ENCODE data around the gene MEIOB. TPM values are rescaled to one million over a fixed set of nuclear protein-coding genes. Genes with fewer than 3 reads are reported as not detected.
"Not testable (repeated sequence)": the region's sequence is repeated elsewhere in the genome, so short reads cannot be mapped to it uniquely, and the experiment has no call there.

The MEIOB gene, protein sequence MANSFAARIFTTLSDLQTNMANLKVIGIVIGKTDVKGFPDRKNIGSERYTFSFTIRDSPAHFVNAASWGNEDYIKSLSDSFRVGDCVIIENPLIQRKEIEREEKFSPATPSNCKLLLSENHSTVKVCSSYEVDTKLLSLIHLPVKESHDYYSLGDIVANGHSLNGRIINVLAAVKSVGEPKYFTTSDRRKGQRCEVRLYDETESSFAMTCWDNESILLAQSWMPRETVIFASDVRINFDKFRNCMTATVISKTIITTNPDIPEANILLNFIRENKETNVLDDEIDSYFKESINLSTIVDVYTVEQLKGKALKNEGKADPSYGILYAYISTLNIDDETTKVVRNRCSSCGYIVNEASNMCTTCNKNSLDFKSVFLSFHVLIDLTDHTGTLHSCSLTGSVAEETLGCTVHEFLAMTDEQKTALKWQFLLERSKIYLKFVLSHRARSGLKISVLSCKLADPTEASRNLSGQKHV
- under 1 TPM; 0.53 to 0.94 TPM for total RNA-seq

DNA sequence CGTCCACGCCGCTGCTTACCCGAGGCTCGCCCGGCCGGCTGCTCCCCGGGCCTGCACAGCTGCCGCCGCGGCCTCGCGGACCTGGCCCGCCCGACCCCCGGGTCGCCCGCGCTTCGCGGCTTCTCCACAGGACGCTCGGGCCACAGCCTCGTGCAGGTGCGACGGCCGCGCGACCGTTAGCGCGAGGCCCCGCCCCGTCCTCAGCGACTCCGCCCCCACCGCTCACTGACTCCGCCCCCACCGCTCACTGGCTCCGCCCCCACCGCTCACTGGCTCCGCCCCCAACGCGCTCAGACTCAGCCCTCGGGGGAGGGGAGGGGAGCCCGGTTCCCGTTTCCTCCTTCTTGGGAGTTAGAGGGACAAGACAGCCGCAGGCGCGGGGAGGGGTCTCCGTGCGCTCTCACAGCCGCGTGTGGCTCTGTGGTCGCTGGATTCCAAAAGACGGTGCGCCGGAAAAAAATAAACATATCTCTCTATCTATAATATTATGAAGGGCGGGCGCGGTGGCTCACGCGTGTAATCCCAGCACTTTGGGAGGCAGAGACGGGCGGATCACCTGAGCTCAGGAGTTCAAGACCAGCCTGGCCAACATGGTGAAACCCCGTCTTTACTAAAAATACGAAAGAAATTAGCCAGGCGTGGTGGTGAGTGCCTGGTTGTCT, at the start of gene MEIOB:
Gene MEIOB (minus strand): TSS at position 191 of the 662 bp plus-strand sequence. CDS start 3,989 bp downstream, outside the sequence.
- H3K27ac Mint-ChIP-seq = no peak within 1 kb of the TSS
- peak within 1 kb of the TSS; percentile 75 to 78 for H3K4me3 Mint-ChIP-seq
- peak; percentile 58 to 77 for ATAC-seq (replicated peaks in 1 of 2)
- H3K27me3 Mint-ChIP-seq (ENCODE audit: low read depth) = peaks cover 29% of the 10 kb centered on the region
- peaks cover 5% of the 10 kb centered on the region for H3K4me1 Mint-ChIP-seq (ENCODE audit: low read depth)
- DNase-seq = peak; percentile 44 to 53
- no peaks in the 10 kb centered on the region for H3K9me3 Mint-ChIP-seq
- H3K36me3 Mint-ChIP-seq (ENCODE audit: insufficient read depth in 2 of 2) = no peaks in the 10 kb centered on the region

DNA sequence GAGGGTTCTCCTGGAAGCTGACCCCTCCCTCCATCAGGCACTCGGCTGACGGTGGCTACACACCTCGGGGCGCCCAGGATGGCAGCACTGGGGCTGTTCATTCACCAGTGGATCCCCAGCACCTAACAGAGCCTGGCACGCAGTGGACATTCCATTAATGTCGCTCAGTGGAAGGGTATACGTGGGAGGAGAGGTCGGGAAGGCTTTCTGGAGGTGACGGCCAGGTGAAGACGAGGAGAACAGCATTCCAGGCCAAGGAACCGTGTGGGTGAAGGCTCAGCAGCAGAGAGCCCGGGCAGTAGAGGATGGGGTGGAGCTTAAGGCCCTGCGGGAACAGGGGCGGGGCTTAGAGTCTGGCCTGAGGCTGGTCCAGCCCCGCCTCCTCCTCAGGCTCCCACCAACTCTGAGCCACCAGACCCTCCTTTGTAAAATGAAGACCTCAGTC, 48.8 kb upstream of the MEIOB start:
- Mint-ChIP-seq H3K4me3 (no peak overlapping the region), H3K36me3 (ENCODE audit: insufficient read depth in 2 of 2) (peaks cover 0 to 1% of the 10 kb centered on the region in 2 donors), H3K4me1 (ENCODE audit: low read depth) (peaks cover 6% of the 10 kb centered on the region), H3K9me3 (no peaks in the 10 kb centered on the region), H3K27me3 (ENCODE audit: low read depth) (peaks cover 61% of the 10 kb centered on the region), H3K27ac (no peak overlapping the region)
- ATAC-seq (replicated peaks in 1 of 2) (peak; percentile 65 to 69), DNase-seq (peak; percentile 25 to 32)

DNA sequence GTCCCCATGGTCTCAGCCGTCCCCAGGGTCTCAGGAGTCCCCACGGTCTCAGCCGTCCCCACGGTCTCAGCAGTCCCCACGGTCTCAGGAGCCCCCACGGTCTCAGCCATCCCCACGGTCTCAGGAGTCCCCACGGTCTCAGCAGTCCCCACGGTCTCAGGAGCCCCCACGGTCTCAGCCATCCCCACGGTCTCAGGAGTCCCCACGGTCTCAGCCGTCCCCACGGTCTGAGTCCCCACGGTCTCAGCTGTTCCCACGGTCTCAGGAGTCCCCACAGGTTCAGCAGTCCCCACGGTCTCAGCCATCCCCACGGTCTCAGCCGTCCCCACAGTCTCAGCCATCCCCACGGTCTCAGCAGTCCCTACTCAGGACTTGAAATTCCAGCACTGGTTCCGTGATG, 48.2 kb upstream of the MEIOB start:
- H3K27ac Mint-ChIP-seq; H3K9me3 Mint-ChIP-seq; H3K4me1 Mint-ChIP-seq (ENCODE audit: low read depth); H3K4me3 Mint-ChIP-seq; ATAC-seq (replicated peaks in 1 of 2); H3K36me3 Mint-ChIP-seq (ENCODE audit: insufficient read depth in 2 of 2); DNase-seq: not testable (repeated sequence)
- H3K27me3 Mint-ChIP-seq (ENCODE audit: low read depth) = peaks cover 67% of the 10 kb centered on the region

DNA sequence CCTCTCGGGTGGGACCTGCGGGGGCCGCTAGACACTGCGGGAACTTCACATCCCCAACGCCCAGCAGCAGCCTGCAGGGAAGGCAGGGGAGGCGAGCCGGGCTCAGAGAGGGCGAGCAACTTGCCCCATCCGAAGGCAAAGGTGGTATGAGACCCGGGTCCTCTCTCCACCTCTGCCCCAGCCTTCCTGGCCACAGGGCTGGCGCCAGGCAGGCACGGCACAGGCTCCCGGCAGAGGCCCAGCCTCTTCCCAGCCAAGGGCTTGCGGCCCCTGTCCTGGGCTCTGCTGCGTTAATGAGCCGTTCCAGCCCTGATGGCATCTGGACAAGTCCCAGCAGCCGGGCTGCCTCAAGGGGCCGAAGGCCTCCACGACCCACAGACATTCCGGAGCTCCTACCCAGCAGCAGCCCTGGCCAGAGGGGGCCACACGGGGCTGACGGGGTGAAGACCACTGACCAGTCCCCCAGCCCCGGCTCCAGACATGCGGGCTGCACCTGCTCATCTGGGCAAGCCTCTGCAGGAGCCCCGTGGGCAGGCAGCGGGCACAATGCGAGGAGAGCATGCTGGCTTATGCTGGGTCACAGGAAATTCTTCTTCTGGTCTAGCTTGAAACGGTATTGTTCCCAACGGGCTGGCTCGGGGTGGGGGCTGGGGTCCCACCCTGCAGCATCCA, 47.5 kb upstream of the MEIOB start:
- Mint-ChIP-seq H3K27ac (no peak overlapping the region), H3K36me3 (ENCODE audit: insufficient read depth in 2 of 2) (peaks cover 0 to 1% of the 10 kb centered on the region in 2 donors), H3K4me1 (ENCODE audit: low read depth) (peaks cover 6% of the 10 kb centered on the region), H3K4me3 (no peak overlapping the region), H3K9me3 (no peaks in the 10 kb centered on the region), H3K27me3 (ENCODE audit: low read depth) (peaks cover 65% of the 10 kb centered on the region)
- ATAC-seq (replicated peaks in 1 of 2) (no peak), DNase-seq (no peak)

DNA sequence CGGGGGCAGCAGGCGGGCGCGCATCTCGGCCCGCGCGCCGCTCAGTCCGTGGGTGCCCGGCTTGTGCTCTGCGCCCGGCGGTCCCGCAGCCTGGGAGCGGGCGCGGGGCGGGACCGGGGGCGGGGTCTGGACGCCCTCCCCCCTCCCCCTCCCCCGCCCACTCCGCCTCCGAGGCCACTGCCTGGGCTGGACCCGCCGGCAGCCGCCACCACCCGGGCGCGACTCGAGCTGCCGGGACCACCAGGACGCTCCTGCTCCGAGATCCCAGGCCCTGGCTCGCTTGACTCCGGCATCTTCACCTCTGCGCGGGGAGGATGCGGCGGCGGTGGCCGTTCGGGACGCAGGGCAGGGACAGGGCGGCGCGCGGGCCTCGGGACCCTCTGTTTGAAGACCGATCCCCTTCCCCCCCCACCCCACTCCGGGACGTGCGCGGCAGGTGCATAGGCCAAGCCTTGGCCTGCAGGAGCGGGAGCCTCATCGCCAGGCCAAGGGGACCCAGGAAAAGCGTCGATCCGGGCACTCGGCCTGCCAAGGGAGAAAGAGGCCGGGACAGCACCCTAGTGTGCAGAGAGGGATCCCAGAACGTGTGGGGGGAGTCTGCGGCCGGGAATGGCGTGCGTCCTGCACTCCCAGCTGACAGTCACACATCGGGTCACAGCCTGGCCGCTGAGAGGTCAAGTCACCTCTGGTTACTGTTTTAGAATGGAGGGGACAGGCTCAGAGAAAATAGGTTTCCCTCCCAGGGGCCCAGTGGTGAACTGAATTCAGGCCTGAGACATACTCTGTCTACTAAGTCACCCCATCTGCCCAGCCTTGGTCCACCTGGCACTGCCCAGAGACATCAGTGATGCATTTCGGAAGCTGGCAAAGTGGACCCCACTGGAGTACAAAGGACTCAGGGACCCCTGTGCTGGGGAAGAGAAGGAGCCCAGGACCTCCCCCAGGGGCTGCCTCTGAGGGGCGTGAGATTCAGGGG, 46.7 kb upstream of the MEIOB start, which contains the start of gene HS3ST6:
Gene HS3ST6 (minus strand): TSS at position 65 of the 976 bp plus-strand sequence. CDS start 92 bp downstream, outside the sequence.
- no peak within 1 kb of the TSS for H3K4me3 Mint-ChIP-seq
- peaks cover 6% of the 10 kb centered on the region for H3K4me1 Mint-ChIP-seq (ENCODE audit: low read depth)
- H3K27me3 Mint-ChIP-seq (ENCODE audit: low read depth) = peaks cover 59% of the 10 kb centered on the region
- H3K27ac Mint-ChIP-seq = no peak within 1 kb of the TSS
- H3K36me3 Mint-ChIP-seq (ENCODE audit: insufficient read depth in 2 of 2) = peaks cover 0 to 1% of the 10 kb centered on the region in 2 donors
- DNase-seq = no peak
- H3K9me3 Mint-ChIP-seq = no peaks in the 10 kb centered on the region
- ATAC-seq (replicated peaks in 1 of 2) = no peak

DNA sequence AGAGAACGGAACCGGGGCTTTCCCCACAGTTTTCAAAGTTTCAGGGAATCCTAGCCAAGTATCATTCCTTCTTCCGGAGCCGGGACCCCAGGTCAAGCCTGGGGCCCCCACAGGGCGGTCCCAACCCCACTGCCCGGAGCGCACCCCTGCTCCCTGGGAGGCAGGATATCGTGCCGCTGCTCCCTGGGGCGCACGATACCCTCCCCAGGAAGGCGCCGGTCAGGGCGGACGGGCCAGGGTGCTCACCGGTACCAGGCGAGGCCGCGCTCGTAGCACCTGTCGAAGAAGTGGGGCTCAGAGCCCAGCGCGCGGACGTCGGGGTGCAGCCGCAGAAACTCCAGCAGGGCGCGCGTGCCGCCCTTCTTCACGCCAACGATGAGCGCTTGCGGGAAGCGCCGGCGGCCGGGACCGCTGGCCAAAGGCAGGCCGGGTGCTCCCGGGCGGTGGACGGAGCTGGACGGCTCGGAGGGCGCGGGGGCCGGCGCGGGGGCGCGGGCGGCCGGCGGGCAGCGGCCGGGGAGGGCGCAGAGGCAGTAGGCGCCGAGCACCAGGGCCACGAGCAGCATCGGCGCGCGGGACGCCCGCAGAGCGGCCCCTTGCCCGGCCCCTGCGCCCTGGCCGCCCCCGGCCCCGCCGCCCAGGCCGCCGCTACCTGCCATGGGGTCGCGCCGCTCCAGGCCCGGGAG, 45.8 kb upstream of the MEIOB start:
- no peak overlapping the region for H3K4me3 Mint-ChIP-seq
- H3K4me1 Mint-ChIP-seq (ENCODE audit: low read depth) = peaks cover 6% of the 10 kb centered on the region
- ATAC-seq (replicated peaks in 1 of 2) (no peak), DNase-seq (no peak)
- H3K27ac Mint-ChIP-seq = no peak overlapping the region
- H3K9me3 Mint-ChIP-seq = no peaks in the 10 kb centered on the region
- peaks cover 52% of the 10 kb centered on the region for H3K27me3 Mint-ChIP-seq (ENCODE audit: low read depth)
- peaks cover 0 to 1% of the 10 kb centered on the region in 2 donors for H3K36me3 Mint-ChIP-seq (ENCODE audit: insufficient read depth in 2 of 2)

DNA sequence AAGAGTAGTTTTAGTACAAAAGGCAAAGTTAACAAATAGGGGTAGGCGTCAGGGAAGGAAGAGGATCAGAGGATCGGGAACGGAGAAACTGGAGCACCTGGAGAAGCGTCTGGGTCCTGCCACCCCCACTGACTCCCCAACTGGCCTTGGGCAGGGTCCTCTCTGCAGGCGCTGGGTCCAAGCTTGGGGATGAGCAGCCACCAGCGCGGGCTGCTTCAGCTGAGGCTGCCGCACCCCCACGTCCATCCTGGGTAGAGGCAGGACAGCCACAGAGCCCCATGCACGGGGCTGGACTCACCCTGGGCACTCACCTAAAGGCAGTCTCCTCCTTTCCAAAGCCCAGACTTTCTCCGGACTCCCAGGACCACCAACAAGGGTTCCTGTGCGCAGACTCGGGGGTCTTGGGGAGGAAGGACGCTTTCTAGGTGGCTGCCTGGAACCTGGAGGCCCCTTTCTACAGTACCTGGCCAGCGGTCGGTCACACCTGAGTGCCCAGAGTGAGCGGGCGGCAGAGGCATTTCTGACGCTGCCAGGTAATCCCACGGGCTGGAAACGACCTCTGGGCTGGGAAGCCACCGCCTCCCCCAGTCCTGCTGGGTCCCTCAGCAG, 45.2 kb upstream of the MEIOB start:
- H3K27ac Mint-ChIP-seq = no peak overlapping the region
- no peak for DNase-seq
- no peak for ATAC-seq (replicated peaks in 1 of 2)
- peaks cover 6% of the 10 kb centered on the region for H3K4me1 Mint-ChIP-seq (ENCODE audit: low read depth)
- H3K36me3 Mint-ChIP-seq (ENCODE audit: insufficient read depth in 2 of 2) = no peaks in the 10 kb centered on the region
- peaks cover 46% of the 10 kb centered on the region for H3K27me3 Mint-ChIP-seq (ENCODE audit: low read depth)
- H3K9me3 Mint-ChIP-seq = no peaks in the 10 kb centered on the region
- no peak overlapping the region for H3K4me3 Mint-ChIP-seq

DNA sequence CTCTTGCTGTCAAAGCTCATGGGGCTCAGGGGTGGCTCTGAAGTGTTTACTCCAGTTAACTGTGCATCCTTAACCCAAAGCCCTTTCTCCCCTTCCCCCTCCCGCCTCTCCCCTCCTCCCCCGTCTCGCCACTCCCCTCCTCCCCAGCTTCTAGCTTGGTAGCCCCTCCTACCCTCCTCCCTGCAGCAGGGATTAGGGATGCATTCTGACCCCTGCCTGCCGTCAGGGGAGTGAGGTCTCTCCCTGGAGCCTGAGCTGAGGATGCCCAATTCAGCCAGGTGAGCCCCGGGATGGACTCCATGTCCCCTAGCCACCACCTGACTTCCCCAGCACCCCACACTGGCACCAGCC, 44.7 kb upstream of the MEIOB start:
- Mint-ChIP-seq H3K27me3 (ENCODE audit: low read depth) (peaks cover 43% of the 10 kb centered on the region), H3K9me3 (no peaks in the 10 kb centered on the region), H3K4me1 (ENCODE audit: low read depth) (peaks cover 6% of the 10 kb centered on the region), H3K4me3 (no peak overlapping the region), H3K36me3 (ENCODE audit: insufficient read depth in 2 of 2) (no peaks in the 10 kb centered on the region), H3K27ac (no peak overlapping the region)
- no peak for ATAC-seq (replicated peaks in 1 of 2)
- no peak for DNase-seq

DNA sequence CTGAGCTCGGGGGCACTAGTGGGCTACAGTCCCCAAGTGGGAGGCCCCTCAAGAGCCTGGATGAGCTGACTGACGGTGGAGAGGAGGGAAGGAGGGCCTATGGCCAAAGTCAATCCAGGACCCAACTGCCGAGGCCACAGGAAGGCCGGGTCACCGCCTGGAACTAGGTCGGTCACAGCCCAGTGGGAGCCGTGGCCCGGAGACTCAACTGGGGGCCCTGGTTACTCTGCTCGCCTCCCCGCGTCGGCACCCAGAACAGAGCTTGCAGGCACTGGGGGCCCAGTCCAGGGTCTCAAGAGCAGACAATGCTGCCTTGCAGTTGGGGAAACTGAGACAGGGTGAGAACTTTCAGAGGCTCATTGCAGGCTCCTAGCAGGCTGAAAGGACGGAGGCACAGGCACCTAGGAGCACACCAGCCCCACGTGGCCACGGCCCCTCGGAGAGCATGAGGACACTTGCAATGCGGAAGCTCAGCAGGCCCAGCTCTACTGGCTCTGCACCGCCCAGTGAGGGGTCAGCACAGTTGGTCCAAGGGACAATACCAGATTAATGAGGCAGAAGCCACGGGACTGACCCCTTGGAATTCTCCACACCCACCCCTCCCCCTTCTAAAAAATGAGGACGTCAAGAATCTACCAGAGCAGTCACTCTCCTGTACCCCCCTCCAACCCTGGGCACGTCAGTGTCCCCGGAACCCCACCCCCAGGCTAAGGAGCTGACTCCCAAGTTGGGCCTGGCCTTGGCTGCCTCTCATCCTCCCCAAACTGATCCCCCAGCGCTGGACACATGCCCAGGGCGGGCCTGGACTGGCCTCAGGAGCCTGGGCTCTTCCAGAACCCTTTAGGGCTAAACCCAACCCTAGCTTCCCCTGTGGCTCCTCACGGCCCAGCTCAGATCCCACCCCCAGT, 44.0 kb upstream of the MEIOB start:
- H3K27me3 Mint-ChIP-seq (ENCODE audit: low read depth) = peaks cover 37% of the 10 kb centered on the region
- H3K36me3 Mint-ChIP-seq (ENCODE audit: insufficient read depth in 2 of 2) = no peaks in the 10 kb centered on the region
- H3K4me1 Mint-ChIP-seq (ENCODE audit: low read depth) = peaks cover 6% of the 10 kb centered on the region
- H3K4me3 Mint-ChIP-seq = no peak overlapping the region
- H3K27ac Mint-ChIP-seq = no peak overlapping the region
- H3K9me3 Mint-ChIP-seq = no peaks in the 10 kb centered on the region
- DNase-seq = no peak
- ATAC-seq (replicated peaks in 1 of 2) = no peak

DNA sequence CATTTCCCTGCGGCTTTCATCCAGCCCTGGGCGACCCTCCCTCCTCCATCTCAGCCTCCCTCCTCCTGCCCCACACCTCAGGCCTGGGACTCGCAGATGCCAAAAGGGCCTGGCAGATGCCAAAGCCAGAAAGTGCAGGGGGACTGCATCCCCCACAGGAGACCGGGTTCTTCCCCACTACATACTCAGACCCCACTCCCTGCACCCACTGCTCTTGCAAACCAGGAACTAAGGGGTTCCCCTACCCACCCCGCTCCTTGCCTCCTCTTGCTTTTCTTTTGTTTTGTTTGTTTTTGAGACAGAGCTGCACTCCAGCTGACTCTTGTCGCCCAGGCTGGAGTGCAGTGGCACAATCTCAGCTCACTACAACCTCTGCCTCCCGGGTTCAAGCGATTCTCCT, 43.0 kb upstream of the MEIOB start:
- no peaks in the 10 kb centered on the region for H3K36me3 Mint-ChIP-seq (ENCODE audit: insufficient read depth in 2 of 2)
- H3K9me3 Mint-ChIP-seq = no peaks in the 10 kb centered on the region
- no peaks in the 10 kb centered on the region for H3K4me1 Mint-ChIP-seq (ENCODE audit: low read depth)
- no peak overlapping the region for H3K27ac Mint-ChIP-seq
- peaks cover 27% of the 10 kb centered on the region for H3K27me3 Mint-ChIP-seq (ENCODE audit: low read depth)
- DNase-seq (no peak), ATAC-seq (replicated peaks in 1 of 2) (no peak)
- no peak overlapping the region for H3K4me3 Mint-ChIP-seq

DNA sequence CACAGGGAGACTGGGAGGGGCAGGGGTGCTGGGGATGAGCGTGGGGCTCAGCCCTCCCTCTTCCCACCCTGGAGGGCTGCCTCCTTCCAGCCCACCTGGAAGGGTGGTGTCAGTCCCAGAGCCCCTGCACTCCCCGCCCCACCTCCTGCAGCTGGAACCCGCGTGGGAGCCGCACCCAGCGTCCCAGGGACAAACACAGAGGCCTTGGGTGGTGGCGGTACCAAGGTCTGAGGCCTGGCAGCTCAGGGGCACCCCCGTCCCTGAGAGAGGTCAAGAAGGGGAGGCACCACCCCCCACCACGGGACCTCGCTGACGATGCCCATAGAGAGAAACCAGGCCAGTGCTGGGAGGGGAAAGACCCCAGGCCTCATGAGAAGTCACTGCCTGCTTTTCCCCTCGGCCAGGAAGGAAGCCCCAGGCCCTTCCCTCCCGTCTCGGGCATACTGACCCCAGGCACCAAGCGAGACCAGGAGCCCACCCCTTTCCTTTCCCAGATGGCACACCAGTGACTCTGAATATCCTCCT, 42.2 kb upstream of the MEIOB start:
- H3K4me1 Mint-ChIP-seq (ENCODE audit: low read depth) = no peaks in the 10 kb centered on the region
- H3K27me3 Mint-ChIP-seq (ENCODE audit: low read depth) = peaks cover 27% of the 10 kb centered on the region
- no peaks in the 10 kb centered on the region for H3K36me3 Mint-ChIP-seq (ENCODE audit: insufficient read depth in 2 of 2)

More for the DNA sequence above, 42.2 kb upstream of the MEIOB start:
- ATAC-seq (replicated peaks in 1 of 2) (no peak), DNase-seq (no peak)
- H3K4me3 Mint-ChIP-seq = no peak overlapping the region
- H3K9me3 Mint-ChIP-seq = no peaks in the 10 kb centered on the region
- no peak overlapping the region for H3K27ac Mint-ChIP-seq
